ENCODE results near the gene HOXC10. TPM values are rescaled to one million over a fixed set of nuclear protein-coding genes. Genes with fewer than 3 reads are reported as not detected.

Gene HOXC10
- total RNA-seq, 1 donor from 2014 or later, result not detected

GRCh38 chr12:54034785-54035310 is 49.9 kb downstream of the HOXC10 start:
- intact Hi-C loops (cut with micrococcal nuclease), result loop anchor here (5.0 kb wide), 1 partner anchor 48 kb away; the partner anchor contains the start of gene HOXC10

DNA sequence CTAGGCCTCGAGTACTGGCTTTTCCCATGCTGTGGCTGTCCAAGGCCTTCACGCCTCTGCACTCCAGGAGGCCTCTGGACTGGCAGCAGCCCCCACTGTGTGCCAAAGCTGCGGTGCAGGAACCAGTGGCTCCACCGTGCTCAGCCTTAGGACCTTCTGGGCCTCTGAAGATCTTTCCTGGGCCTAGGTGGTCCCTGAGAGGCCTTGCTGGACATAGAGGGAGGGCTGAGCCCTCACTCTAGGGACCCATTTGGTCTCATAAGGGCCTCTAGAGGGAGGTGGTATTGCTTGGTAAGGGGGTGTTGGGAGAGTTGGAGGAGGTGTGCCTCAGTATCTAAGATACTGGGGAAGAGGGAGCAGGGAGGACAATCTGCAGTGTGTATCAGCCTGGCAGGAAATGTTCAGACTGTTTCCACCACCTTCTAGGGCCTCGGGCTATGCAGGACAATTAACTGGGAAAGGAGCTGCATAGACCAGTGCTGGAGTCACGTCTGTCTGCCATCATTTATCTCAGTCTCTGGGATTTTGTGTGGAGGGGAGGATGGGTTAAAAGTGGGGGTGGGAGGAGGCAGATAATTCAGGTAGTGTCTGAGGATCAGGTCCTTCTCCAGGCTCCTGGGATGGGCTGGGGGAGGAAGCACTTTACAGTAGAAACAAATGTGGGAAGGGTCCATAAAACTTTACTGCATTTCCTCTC is 50.8 kb downstream of the HOXC10 start:
- intact Hi-C loops (cut with micrococcal nuclease), result no loop called here

DNA sequence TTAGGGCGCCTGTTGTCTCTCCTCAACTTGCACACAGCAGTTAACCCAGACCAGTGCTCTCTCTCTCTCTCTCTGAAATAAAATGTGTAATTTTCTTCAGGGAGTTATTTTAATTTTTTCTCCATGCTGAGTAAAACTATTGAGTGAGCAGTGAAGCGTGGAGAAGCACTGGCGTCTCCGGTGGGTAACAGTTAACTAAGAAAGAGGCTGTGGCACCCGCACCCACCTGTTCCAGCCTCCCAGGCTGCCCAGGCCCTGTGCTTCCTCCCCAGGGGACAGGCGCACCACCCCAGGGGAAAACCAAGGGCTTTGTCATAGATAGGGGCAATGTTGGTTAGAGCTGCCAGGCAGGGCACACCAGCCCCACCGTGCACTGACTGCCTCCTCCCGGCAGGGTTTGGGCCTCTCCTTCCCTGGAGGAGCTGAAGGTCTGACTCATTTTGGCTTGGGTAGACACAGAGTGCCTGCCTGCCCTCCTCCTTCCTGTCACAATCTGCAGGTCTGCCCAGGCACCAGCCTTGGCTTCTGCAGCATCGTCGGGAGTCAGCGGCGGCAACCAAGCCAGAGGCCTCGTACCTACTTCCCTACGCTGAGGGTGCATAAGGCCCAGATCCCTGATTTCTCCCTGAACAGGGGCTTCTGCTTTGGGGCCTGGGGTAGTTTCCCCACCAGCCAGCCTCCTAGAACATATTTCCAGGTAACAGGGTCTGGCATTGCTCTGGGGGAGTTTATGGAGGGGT is 51.8 kb downstream of the HOXC10 start:
- intact Hi-C loops (cut with micrococcal nuclease), result no loop called here

DNA sequence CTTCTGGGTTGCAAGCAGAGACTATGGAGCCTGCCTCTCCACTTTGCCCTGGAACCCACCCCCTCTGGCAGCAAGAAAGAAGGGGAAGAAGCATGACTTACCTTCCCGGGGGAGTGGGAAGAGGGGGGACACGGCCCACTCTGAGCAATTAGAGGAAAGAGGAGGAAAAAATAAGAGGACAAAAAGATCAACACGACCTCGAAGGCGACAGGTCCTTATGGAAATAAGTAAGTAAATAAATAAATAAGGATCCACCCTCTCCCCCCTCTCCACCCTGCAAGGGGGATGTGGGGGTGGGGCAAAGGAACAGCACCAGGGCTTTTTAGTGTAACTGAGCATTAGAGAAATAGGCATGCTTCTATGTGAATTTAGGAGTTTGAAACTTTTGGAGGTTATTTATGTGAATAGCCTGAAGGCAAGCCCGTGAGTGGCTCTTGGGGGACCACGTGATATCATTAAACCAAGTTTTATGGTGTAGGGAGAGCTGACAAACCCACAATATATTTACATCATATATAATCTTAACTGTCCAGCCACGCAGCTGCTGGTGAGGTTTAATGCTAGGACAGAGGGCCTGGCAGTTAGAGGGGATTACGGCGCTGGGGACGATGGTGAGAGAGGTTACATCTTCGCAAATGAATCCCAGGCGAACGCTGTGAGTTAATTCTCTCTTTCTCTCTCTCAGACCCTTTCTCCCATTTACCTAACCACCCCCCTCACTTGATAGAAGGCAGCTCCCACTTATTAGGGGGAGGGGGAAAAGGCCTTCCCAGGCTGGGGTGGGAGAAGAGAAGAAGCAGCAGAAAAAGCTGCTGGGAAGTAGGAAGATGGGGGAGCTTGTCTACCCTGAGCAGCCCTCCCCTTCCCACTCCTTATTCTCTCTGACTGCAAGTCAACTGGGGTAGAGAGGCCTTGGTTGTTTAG is 52.7 kb downstream of the HOXC10 start:
- intact Hi-C loops (cut with micrococcal nuclease), result no loop called here

DNA sequence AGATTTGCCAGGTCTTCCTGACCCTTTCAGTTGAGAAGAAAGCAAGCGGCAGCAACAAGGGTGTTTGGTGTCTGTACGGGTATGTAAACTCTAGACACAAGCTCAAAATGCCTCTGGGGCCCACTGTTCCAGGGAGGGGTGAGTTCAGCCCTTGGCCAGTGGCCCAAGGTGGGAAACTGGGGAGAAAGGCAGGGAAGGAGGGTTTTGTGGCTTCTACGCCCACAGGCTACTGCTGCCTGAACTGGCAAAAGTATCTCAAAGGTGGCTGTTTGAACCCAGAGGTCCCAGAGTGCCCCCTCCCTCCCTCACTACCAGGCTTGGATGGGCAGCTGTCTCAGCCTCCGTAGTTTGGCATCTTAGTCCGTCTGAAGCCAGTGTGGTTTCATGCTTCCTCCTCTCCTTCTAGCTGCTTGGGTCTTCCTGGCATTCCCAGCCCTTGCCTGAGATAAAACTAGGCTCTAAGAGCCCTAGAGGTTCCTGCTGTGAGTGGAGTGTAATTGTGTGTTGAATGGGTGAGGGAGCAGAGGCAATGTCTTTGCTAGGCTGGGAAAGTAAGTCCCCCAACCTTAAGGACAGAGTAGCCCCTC is 53.4 kb downstream of the HOXC10 start:
- intact Hi-C loops (cut with micrococcal nuclease), result no loop called here

DNA sequence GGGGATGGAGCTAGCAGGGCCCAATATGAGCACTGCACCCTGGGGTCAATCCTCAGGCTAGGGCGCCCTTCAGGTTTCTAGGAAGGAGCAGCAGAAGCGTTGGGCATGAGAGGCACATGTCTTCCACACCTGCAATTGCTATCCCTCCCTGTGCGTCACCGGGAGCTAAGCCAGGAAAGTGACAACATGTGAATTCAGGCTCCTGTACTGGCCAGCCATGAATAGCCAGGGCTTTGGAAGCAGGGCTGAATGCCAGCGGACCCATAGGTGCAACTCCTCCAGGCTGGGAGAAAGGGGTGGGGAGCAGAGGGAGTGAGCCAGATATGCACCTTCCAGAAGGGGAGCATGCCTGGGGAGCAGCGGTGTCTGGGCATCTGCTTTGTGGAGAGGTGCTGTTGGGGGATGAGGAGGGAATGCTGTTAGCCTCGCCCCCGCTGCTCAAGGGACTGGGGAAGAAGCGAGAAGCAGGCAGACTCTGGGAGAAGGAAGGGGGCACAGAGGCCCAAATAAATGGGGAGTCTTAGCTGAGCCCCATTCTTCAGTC is 54.0 kb downstream of the HOXC10 start:
- intact Hi-C loops (cut with micrococcal nuclease), result no loop called here

- intact Hi-C loops (cut with micrococcal nuclease), result no loop called here
Observed at GRCh38 chr12:54039417-54040147, 54.6 kb downstream of the HOXC10 start.

Other genes starting within 250 kb of the HOXC10 start
- gene CISTR, start 233.2 kb upstream of the HOXC10 start, total RNA-seq, result not detected in 2 replicates
- not detected in 2 replicates for gene HOXC13, start 46.3 kb upstream of the HOXC10 start, total RNA-seq
- not detected in 2 replicates for gene HOXC12, start 30.2 kb upstream of the HOXC10 start, total RNA-seq
- not detected in 2 replicates for gene HOXC11, start 12.0 kb upstream of the HOXC10 start, total RNA-seq
- gene HOTAIR, start 10.2 kb upstream of the HOXC10 start, total RNA-seq, result not detected in 2 replicates
- not detected in 2 replicates for gene HOXC9, start 15.0 kb downstream of the HOXC10 start, total RNA-seq
- gene HOXC8, start 23.8 kb downstream of the HOXC10 start, total RNA-seq, result not detected in 2 replicates
- gene HOXC6, start 43.3 kb downstream of the HOXC10 start, total RNA-seq, result not detected in 2 replicates
- gene HOXC5, start 47.9 kb downstream of the HOXC10 start, total RNA-seq, result not detected in 2 replicates
- gene HOXC4, start 68.7 kb downstream of the HOXC10 start, total RNA-seq, result 0.42 TPM in 1 of 2 replicates, not detected in the other
- 28.7 and 30.2 TPM in 2 replicates for gene SMUG1, start 203.8 kb downstream of the HOXC10 start, total RNA-seq